Activated T-helper 17 cell treated with anti-CD3 and anti-CD28 coated beads, Interleukin-2, amount 50 U/mL, for 72 hours (primary cell): Measurements from ENCODE around the gene ZG16. TPM values are rescaled to one million over a fixed set of nuclear protein-coding genes. Genes with fewer than 3 reads are reported as not detected.
A peak's percentile ranks its signal among the peaks of the same experiment; 100 is the strongest.

ENCODE experiments used
- ATAC-seq: fragments of 150-1000 bp; cut with Tn5 transposase; replicated peaks from 2 replicates; pipeline ENCODE4 v1.10.0; 2021; ENCODE audit warnings: mild to moderate bottlenecking, moderate library complexity
- H3K27ac Mint-ChIP-seq: one replicate; pipeline ENCODE4 v1.8.0; 2022; ENCODE audit warnings: mixed read lengths
- H3K27me3 Mint-ChIP-seq: one replicate; pipeline ENCODE4 v1.8.0; 2022; ENCODE audit warnings: mixed read lengths
- H3K36me3 Mint-ChIP-seq: one replicate; pipeline ENCODE4 v1.8.0; 2022; ENCODE audit warnings: low read depth, mild to moderate bottlenecking, mixed read lengths
- H3K4me1 Mint-ChIP-seq: one replicate; pipeline ENCODE4 v1.8.0; 2022; ENCODE audit warnings: mixed read lengths
- H3K4me3 Mint-ChIP-seq: one replicate; pipeline ENCODE4 v1.8.0; 2022; ENCODE audit warnings: mild to moderate bottlenecking, mixed read lengths
- H3K9me3 Mint-ChIP-seq: one replicate; pipeline ENCODE4 v1.8.0; 2022; ENCODE audit warnings: mixed read lengths
- total RNA-seq, 2 donors: library from RNA; stranded (reverse); gene quantifications; one replicate each; pipeline ENCODE4 v1.2.3, GENCODE V29; 2022

The ZG16 gene
- total RNA-seq, 2 donors from 2014 or later, result not detected

- H3K27ac Mint-ChIP-seq, result peak overlapping the region; percentile 79
- peaks cover 73% of the 10 kb centered on the region for H3K36me3 Mint-ChIP-seq
- H3K4me3 Mint-ChIP-seq, result no peak overlapping the region
- ATAC-seq, result no peak
- H3K4me1 Mint-ChIP-seq, result peaks cover 26% of the 10 kb centered on the region
- H3K27me3 Mint-ChIP-seq, result no peaks in the 10 kb centered on the region
- no peaks in the 10 kb centered on the region for H3K9me3 Mint-ChIP-seq
Observed at GRCh38 chr16:29830774-29831173, 52.7 kb downstream of the ZG16 start.

GRCh38 chr16:29831490-29831889, 53.4 kb downstream of the ZG16 start:
- H3K4me1 Mint-ChIP-seq, result peaks cover 24% of the 10 kb centered on the region
- peak overlapping the region; percentile 79 for H3K27ac Mint-ChIP-seq
- no peak overlapping the region for H3K4me3 Mint-ChIP-seq
- no peaks in the 10 kb centered on the region for H3K9me3 Mint-ChIP-seq
- peaks cover 80% of the 10 kb centered on the region for H3K36me3 Mint-ChIP-seq
- no peak for ATAC-seq
- no peaks in the 10 kb centered on the region for H3K27me3 Mint-ChIP-seq

Other genes with a start within 250 kb of the ZG16 start
- 100 to 1,000 TPM; 137 to 173 TPM for gene SPN, start 115.0 kb upstream of the ZG16 start, total RNA-seq
- 1 to 10 TPM; 3.2 to 4.3 TPM for gene QPRT, start 99.1 kb upstream of the ZG16 start, total RNA-seq
- gene C16orf54, start 32.3 kb upstream of the ZG16 start, total RNA-seq, result 10 to 100 TPM; 15.9 to 23.5 TPM
- gene KIF22, start 12.5 kb downstream of the ZG16 start, total RNA-seq, result 100 to 1,000 TPM; 122 to 139 TPM
- gene MAZ, start 28.3 kb downstream of the ZG16 start, total RNA-seq, result 100 to 1,000 TPM; 239 to 288 TPM
- gene PRRT2, start 33.9 kb downstream of the ZG16 start, total RNA-seq, result 1 to 10 TPM; 1.2 to 9.1 TPM
- 10 to 100 TPM; 26.8 to 26.9 TPM for gene PAGR1, start 37.9 kb downstream of the ZG16 start, total RNA-seq
- 100 to 1,000 TPM; 101 to 133 TPM for gene MVP, start 42.2 kb downstream of the ZG16 start, total RNA-seq
- 10 to 100 TPM; 36.1 to 45.9 TPM for gene CDIPT, start 85.0 kb downstream of the ZG16 start, total RNA-seq
- gene SEZ6L2, start 121.3 kb downstream of the ZG16 start, total RNA-seq, result under 1 TPM in 1 of 2 donors, not detected in 1; 0.56 TPM
- gene ASPHD1, start 122.2 kb downstream of the ZG16 start, total RNA-seq, result 1 to 10 TPM; 3.1 to 3.5 TPM
- gene KCTD13, start 148.0 kb downstream of the ZG16 start, total RNA-seq, result 10 to 100 TPM; 31.9 to 36.0 TPM
- 10 to 100 TPM; 55.2 to 70.8 TPM for gene TMEM219, start 183.8 kb downstream of the ZG16 start, total RNA-seq
- gene TAOK2, start 195.6 kb downstream of the ZG16 start, total RNA-seq, result 10 to 100 TPM; 34.9 to 44.0 TPM
- 10 to 100 TPM; 23.9 to 34.1 TPM for gene HIRIP3, start 217.4 kb downstream of the ZG16 start, total RNA-seq
- gene INO80E, start 218.0 kb downstream of the ZG16 start, total RNA-seq, result 100 to 1,000 TPM in 1 of 2 donors, 10 to 100 TPM in 1; 77.9 to 116 TPM
- 1 to 10 TPM in 1 of 2 donors, under 1 TPM in 1; 0.19 to 1.0 TPM for gene DOC2A, start 232.8 kb downstream of the ZG16 start, total RNA-seq
- gene C16orf92, start 244.9 kb downstream of the ZG16 start, total RNA-seq, result not detected